Measurements from ENCODE around the gene UHMK1. TPM values are rescaled to one million over a fixed set of nuclear protein-coding genes. Genes with fewer than 3 reads are reported as not detected.

Gene UHMK1
- total and polyA plus RNA-seq, 2 of the 4 experiments (the other 2 are of a cell fraction): 15.6 to 57.9 TPM

DNA sequence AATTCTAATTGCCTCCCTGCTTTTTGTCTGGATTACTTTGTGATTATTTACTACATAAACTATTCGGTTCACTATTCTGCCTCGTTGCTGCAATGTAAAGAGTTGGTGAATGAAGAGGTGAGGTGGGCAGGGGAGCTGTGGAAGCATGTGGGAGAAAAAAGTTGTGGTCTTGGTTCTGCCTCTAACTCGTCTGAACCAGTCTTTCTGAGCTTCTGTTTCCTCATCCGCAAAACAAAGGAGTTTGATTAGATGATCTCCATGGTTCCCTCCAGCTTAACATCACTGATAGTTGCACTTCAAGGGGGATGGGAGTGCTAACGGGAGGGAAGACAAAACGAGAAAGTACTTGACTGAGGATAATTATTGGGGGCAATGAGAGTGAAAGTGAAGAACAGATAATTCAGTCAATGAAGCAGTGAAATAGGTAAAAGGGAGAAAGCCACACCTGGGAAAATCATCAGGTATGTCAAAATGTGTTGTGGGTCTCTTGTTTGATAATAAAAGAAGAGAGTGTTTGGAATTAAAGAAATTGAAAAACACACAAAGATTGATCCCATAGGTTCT is 26.2 kb upstream of the UHMK1 start:
- POLR2A ChIA-PET (ENCODE audit: unreplicated experiment): no interaction called here
- Histone ChIP-seq H3K14ac (replicated peaks; ENCODE audit: low read depth, low read length) (no peak overlapping the region), H2AFZ (replicated peaks; ENCODE audit: low read length, poor library complexity) (peak overlapping the region; percentile 14), H3K27me3 (ENCODE audit: control insufficient read depth, insufficient read depth, low read length) (peaks cover 4% of the 10 kb centered on the region; the same call in 1 of the 2 replicates), H4K91ac (ENCODE audit: insufficient read depth, low read depth, low read length) (no peak overlapping the region), H3K4me1 (ENCODE audit: control insufficient read depth, insufficient read depth, low read length) (no peaks in the 10 kb centered on the region), H3K36me3 (ENCODE audit: control insufficient read depth, insufficient read depth, low read length) (no peaks in the 10 kb centered on the region), H2BK5ac (ENCODE audit: low read depth, low read length, poor library complexity, severe bottlenecking) (no peak overlapping the region), H3K23ac (ENCODE audit: low read depth, low read length) (no peak overlapping the region), H3K27ac (ENCODE audit: insufficient read depth, low read length) (no peak overlapping the region), H4K5ac (ENCODE audit: low read depth, low read length) (no peak overlapping the region), H3K4me2 (ENCODE audit: low read depth, low read length) (no peak overlapping the region), H3K56ac (ENCODE audit: extremely low read depth, insufficient read depth, low read length) (no peak overlapping the region), H3K79me1 (ENCODE audit: low read depth in 1 of 2, low read length in 2 of 2) (no peaks in the 10 kb centered on the region), H3K4ac (ENCODE audit: low read depth, low read length) (no peak overlapping the region), H2BK15ac (ENCODE audit: low read depth, low read length) (no peak overlapping the region), H3K4me3 (ENCODE audit: insufficient read depth, low read depth, low read length) (no peak overlapping the region), H3K9me3 (ENCODE audit: control insufficient read depth, insufficient read depth, low read length) (peaks cover 3% of the 10 kb centered on the region; the same call in 1 of the 2 replicates), H2BK20ac (ENCODE audit: low read depth, low read length) (no peak overlapping the region), H4K20me1 (ENCODE audit: insufficient read depth, low read length) (no peaks in the 10 kb centered on the region), H4K8ac (ENCODE audit: low read depth in 2 of 2, low read length in 2 of 2) (no peak overlapping the region), H2AK5ac (ENCODE audit: low read depth, low read length) (no peak overlapping the region), H3K18ac (ENCODE audit: low read depth, low read length) (no peak overlapping the region), H2BK120ac (ENCODE audit: low read depth, low read length) (no peak overlapping the region), H2AK9ac (replicated peaks; ENCODE audit: low read depth, low read length, poor library complexity) (no peak overlapping the region), H3K9ac (ENCODE audit: low read depth, low read length) (no peak overlapping the region), H3K9me1 (ENCODE audit: insufficient read depth, low read length) (no peaks in the 10 kb centered on the region)
- DNase-seq (no peak), ATAC-seq (ENCODE audit: low read depth) (no peak)
- TF ChIP-seq CHD1 (IDR thresholded peaks at IDR 0.05; ENCODE audit: low read depth, low read length): no peak
- intact Hi-C loops (cut with micrococcal nuclease): no loop called here
- dilution Hi-C loops (cut with HindIII; ENCODE audit: low sequenced_read_pairs, unreplicated experiment): no loop called here
- BruUV-seq (replicated peaks): no TSS peak
- in situ Hi-C loops (cut with MboI; ENCODE audit: low sequenced_read_pairs): no loop called here
- CTCF ChIA-PET: interaction anchor here (0.7 kb wide), 1 partner anchor 18 kb away, joined by 3 read pairs; no protein-coding TSS in a partner anchor
- WGBS, 2 experiments (ENCODE audit: extremely low coverage in 2 of 2, insufficient read length in 1 of 2): 8% methylated on average over 2 of the region's 6 CpGs; no CpG with 5 or more reads in 1 of the 2 experiments

Measured in IMR-90 (cell line).